SKM-1 treated with dmso at 0.1 percent for 144 hours (cell line): ENCODE results near the gene TASOR2.

ENCODE experiments used
- DNase-seq: peaks from one replicate; lab custom pipeline; 2025; ENCODE audit not compliant: unreplicated experiment; lab: John Stamatoyannopoulos, UW

TASOR2 gene

GRCh38 chr10:5656737-5657579, 27.7 kb upstream of the TASOR2 start:
- DNase-seq, result no peak

GRCh38 chr10:5658871-5659618, 25.6 kb upstream of the TASOR2 start:
- no peak for DNase-seq

GRCh38 chr10:5659702-5660528, 24.7 kb upstream of the TASOR2 start:
- peak; percentile 76 for DNase-seq

GRCh38 chr10:5661043-5661442, 23.6 kb upstream of the TASOR2 start:
- no peak for DNase-seq

- DNase-seq, result no peak
Measured at GRCh38 chr10:5662708-5663579, 21.7 kb upstream of the TASOR2 start.

GRCh38 chr10:5663692-5664427, 20.8 kb upstream of the TASOR2 start:
- DNase-seq, result no peak

- DNase-seq, result no peak
Measured at GRCh38 chr10:5665373-5666007, 19.1 kb upstream of the TASOR2 start.

- DNase-seq, result peak; percentile 3
Measured at GRCh38 chr10:5666008-5666840, 18.4 kb upstream of the TASOR2 start, which contains the start of gene ASB13. Gene ASB13, minus strand, starts transcription at chr10:5666595. Its CDS starts 44 bp downstream, at chr10:5666551.

- DNase-seq, result no peak
Measured at GRCh38 chr10:5666841-5667630, 17.6 kb upstream of the TASOR2 start.

- DNase-seq, result no peak
Measured at GRCh38 chr10:5668429-5668828, 16.2 kb upstream of the TASOR2 start.

GRCh38 chr10:5669604-5670003, 15.0 kb upstream of the TASOR2 start:
- DNase-seq, result no peak

GRCh38 chr10:5670662-5671375, 13.8 kb upstream of the TASOR2 start:
- no peak for DNase-seq

- no peak for DNase-seq
Measured at GRCh38 chr10:5678397-5679036, 6.1 kb upstream of the TASOR2 start.

- no peak for DNase-seq
Measured at GRCh38 chr10:5679037-5679435, 5.6 kb upstream of the TASOR2 start.

- DNase-seq, result no peak
Measured at GRCh38 chr10:5679606-5680005, 5.0 kb upstream of the TASOR2 start.

- DNase-seq, result no peak
Measured at GRCh38 chr10:5681930-5682329, 2.7 kb upstream of the TASOR2 start.
